Activated CD8-positive, alpha-beta memory T cell treated with anti-CD3 and anti-CD28 coated beads, Interleukin-2, amount 50 U/mL, for 4 hours (primary cell): ENCODE data around the gene UHMK1.
"Not testable (repeated sequence)": the region's sequence is repeated elsewhere in the genome, so short reads cannot be mapped to it uniquely, and the experiment has no call there.

Source experiments
- DNase-seq: peaks from one replicate; pipeline ENCODE4 v3.0.0-alpha.2; 2020

Gene UHMK1

DNA sequence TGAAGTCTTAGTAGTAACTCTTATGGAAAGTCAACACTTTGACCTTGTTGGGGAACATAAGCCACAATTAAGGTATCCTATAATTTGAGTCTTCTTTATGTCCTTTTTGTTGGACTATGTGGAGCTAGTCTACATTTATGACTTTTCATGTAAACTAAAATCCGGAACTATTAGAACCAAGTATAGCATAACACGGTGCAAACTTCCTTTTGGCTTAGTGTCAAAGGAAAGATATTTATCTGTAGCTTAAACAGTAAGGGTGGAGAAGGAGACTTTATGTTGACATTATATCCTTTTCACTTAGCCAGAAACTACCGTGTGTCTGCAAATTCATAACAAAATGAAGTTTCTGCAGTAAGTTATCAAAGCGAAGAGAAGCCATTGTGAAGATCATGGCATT, 71.2 kb downstream of the UHMK1 start:
- no peak for DNase-seq

DNA sequence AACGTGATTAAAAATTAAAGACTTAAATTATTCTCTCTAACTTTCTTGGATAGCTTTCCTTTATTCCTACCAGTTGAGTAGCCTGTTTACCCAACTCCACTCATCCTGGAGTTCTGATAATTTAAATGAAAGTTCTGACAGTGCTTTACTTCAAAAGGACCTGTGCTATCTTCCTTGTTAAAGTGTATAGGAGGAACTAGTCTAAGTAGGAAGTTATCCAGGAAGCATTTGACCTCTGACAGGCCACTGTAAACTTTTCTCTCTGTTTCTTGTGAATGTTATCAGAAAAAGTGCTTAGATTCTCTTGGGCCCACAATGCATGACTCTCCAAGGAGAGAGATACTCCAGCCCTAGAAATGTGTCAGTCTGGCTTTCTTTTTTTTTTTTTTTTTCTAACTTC, 73.1 kb downstream of the UHMK1 start:
- DNase-seq = no peak

DNA sequence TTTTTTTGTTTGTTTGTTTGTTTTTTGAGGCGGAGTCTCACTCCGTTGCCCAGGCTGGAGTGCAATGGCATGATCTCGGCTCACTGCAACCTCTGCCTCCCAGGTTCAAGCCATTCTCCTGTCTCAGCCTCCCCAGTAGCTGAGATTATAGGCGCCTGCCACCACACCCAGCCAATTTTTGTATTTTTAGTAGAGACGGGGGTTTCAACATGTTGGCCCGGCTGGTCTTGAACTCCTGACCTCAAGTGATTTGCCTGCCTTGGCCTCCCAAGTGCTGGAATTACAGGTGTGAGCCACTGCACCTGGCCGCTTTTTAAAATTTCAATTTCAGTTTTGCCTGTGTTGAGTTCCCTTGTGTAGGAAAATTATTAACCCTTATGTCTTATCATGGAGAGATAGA, 73.5 kb downstream of the UHMK1 start:
- DNase-seq = not testable (repeated sequence)

DNA sequence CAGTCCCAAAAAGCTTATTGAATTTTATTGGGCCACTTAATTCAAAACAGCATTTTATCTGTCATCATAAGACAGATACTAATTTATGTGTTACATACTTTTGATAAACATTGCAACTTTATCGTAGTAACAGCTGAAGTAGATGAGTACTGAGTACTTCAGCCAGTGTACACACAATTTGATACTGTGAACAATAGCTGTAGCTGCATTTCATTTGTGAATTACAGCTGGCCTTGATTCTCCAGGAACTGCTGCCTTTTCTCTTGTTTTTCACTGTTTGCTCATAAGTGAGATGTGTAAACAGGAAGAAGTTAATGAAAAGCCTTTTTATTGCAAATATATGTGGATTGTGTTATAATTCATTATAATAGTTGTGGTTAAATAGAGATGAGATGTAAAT, 74.1 kb downstream of the UHMK1 start:
- no peak for DNase-seq

DNA sequence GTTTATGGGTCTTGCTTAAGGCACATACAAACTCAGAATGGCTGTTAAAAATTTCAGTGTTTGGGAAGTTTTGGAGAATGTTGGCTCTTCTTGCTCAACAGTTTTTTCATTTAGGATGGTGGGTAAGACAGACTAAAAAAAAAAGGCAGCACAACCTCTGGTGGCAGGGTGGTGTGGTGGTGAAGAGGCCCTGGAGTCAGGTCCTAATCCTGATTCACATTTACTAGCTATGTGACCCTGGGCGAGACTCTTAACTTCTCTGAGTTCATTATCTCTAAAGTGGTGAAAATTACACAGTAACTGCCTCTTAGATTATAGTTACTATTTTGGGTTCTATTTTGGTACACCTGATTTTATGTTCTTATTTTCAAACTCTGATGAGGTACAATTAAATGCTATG, 75.5 kb downstream of the UHMK1 start:
- DNase-seq = no peak

DNA sequence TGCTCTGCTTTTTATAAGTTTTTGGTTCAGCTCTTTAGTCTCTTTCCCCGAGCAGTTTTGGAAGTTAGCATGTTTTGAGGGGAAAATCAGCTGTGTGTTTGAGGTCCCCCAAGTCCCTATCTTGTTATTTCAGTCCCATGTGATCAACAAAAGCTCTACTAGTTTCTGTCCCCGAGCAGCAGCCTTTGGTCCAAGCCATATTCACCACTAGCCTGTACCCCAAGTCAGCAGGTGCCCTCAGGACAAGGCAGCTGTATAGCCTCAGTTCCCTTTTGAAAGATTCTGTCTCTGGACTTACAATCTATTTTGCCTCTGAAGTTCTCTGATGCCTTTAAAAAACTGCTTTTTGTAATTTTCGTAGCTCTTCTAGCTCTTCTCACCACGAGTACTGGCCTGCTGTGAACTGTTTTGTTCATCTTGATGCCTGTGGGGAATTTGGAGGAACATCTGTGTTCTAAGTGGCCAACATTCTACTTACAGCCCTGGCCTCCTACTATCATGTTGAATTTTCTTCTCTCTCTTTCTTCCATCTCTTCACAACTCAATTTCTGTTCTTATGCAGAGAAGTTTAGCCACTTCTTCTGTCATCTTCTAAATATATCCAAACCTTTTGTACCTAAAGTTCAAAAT, 80.6 kb downstream of the UHMK1 start:
- no peak for DNase-seq

DNA sequence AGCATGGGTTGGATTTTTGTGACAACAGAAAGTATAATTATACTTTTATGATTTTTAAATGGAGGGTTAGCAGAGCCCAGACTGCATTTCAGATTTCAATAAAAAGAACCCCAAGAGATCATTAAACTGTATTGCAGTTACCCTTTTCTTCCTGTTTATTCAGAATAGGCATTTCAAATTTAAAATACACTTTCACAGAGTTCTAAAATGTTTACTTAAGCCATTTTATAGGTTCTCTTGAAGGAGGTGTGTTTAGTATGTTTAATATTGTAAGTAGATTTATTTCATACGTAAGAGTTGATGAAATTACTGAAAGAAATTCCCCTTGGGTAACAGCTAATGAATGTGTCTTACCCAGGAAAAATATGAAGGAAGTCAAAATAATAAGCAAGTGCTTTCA, 81.3 kb downstream of the UHMK1 start:
- DNase-seq = no peak
